Astrocyte (in vitro differentiated cells and primary cell): ENCODE results near the gene ZNF462. TPM values are rescaled to one million over a fixed set of nuclear protein-coding genes. Genes with fewer than 3 reads are reported as not detected.

Experiments used
- DNase-seq: peaks from one replicate; pipeline ENCODE4 v3.0.0-alpha.2; 2010; ENCODE audit warnings: low read depth
- FAIRE-seq: peaks from 2 replicates; lab custom pipeline; 2011; peaks lifted over from hg19 to GRCh38; lab: Jason Lieb, UNC
- H2AFZ ChIP-seq: 2 replicates; pipeline ENCODE4 v1.6.0; 2012; ENCODE audit warnings: low read depth, low read length, inconsistent platforms
- H3K27ac ChIP-seq: 2 replicates; pipeline ENCODE4 v1.5.1; 2011; ENCODE audit warnings: low read depth, low read length, inconsistent platforms
- H3K27me3 ChIP-seq: 2 replicates; pipeline ENCODE4 v1.6.0; 2011; ENCODE audit warnings: low read length, inconsistent platforms; ENCODE audit not compliant: insufficient read depth
- H3K36me3 ChIP-seq: 2 replicates; pipeline ENCODE4 v1.5.1; 2011; ENCODE audit warnings: low read length, inconsistent platforms; ENCODE audit not compliant: insufficient read depth
- H3K4me1 ChIP-seq: 2 replicates; pipeline ENCODE4 v1.5.1; 2011; ENCODE audit warnings: low read length, inconsistent platforms; ENCODE audit not compliant: insufficient read depth
- H3K4me2 ChIP-seq: 2 replicates; pipeline ENCODE4 v1.6.0; 2012; ENCODE audit warnings: low read length, inconsistent platforms
- H3K4me3 ChIP-seq: 2 replicates; pipeline ENCODE4 v1.5.1; 2011; ENCODE audit warnings: low read depth, mild to moderate bottlenecking, low read length, inconsistent platforms; ENCODE audit not compliant: insufficient read depth
- H3K79me2 ChIP-seq: 2 replicates; pipeline ENCODE4 v1.6.0; 2012; ENCODE audit warnings: mild to moderate bottlenecking, low read length, inconsistent platforms; ENCODE audit not compliant: insufficient read depth
- H3K9ac ChIP-seq: 2 replicates; pipeline ENCODE4 v1.6.0; 2012; ENCODE audit warnings: mild to moderate bottlenecking, low read length, inconsistent platforms
- H3K9me3 ChIP-seq: 2 replicates; pipeline ENCODE4 v1.5.1; 2012; ENCODE audit warnings: low read depth, mild to moderate bottlenecking, low read length, inconsistent platforms; ENCODE audit not compliant: insufficient read depth
- H4K20me1 ChIP-seq: 2 replicates; pipeline ENCODE4 v1.6.0; 2012; ENCODE audit warnings: low read length, inconsistent platforms; ENCODE audit not compliant: insufficient read depth
- H3K27ac Mint-ChIP-seq: one replicate; pipeline ENCODE4 v1.8.0; 2021; ENCODE audit warnings: mild to moderate bottlenecking, mixed read lengths; ENCODE audit not compliant: unreplicated experiment
- H3K27me3 Mint-ChIP-seq: one replicate; pipeline ENCODE4 v1.8.0; 2021; ENCODE audit warnings: low read depth, mixed read lengths; ENCODE audit not compliant: unreplicated experiment
- H3K36me3 Mint-ChIP-seq: one replicate; pipeline ENCODE4 v1.8.0; 2021; ENCODE audit warnings: low read depth, mixed read lengths; ENCODE audit not compliant: unreplicated experiment
- H3K4me1 Mint-ChIP-seq: one replicate; pipeline ENCODE4 v1.8.0; 2021; ENCODE audit warnings: low read depth, mixed read lengths; ENCODE audit not compliant: unreplicated experiment
- H3K4me3 Mint-ChIP-seq: one replicate; pipeline ENCODE4 v1.8.0; 2021; ENCODE audit warnings: mild to moderate bottlenecking, moderate library complexity, mixed read lengths; ENCODE audit not compliant: unreplicated experiment
- H3K9me3 Mint-ChIP-seq: one replicate; pipeline ENCODE4 v1.8.0; 2021; ENCODE audit warnings: mild to moderate bottlenecking, mixed read lengths; ENCODE audit not compliant: unreplicated experiment
- EZH2 ChIP-seq: IDR thresholded peaks from 2 replicates; pipeline ENCODE4 v1.6.1; 2012; ENCODE audit warnings: mild to moderate bottlenecking, low read length, inconsistent platforms; ENCODE audit not compliant: insufficient read depth
- total RNA-seq: library from RNA; stranded (reverse); gene quantifications from 2 replicates; pipeline ENCODE4 v1.2.1, GENCODE V29; 2021
- TF ChIP-seq, protein P1 (sequence below): IDR thresholded peaks from 2 replicates; pipeline ENCODE4 v1.5.1; 2011; ENCODE audit warnings: low read depth, mild to moderate bottlenecking, inconsistent platforms, low read length, moderate library complexity; ENCODE audit not compliant: insufficient read depth

ZNF462 gene
- total RNA-seq, 1 donor from 2014 or later: 126 TPM

DNA sequence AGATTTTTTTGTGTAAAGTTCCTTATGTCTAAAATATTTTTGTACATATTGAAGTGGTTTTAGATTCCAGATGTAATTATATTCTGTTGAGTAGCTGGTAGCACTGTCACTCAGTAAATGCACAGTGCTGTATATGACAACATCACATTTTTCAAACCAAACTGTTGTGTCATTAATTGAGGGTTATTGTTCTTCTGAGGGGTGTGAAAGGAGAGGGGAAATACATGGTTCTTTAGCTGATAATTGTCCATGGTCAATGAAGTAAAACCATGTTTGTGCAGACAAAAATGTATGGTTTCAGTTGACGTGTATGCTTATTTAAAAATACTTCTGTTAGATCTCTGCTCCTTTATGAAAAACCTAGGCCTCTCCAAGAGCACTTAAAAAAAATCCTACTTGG, 3.3 kb downstream of the ZNF462 start:
- Histone ChIP-seq H3K9ac (no peak overlapping the region), H3K27me3 (no peaks in the 10 kb centered on the region), H2AFZ (no peak overlapping the region), H3K4me1 (peaks cover 7% of the 10 kb centered on the region), H3K4me2 (no peak overlapping the region), H3K27ac (no peak overlapping the region), H3K79me2 (peaks cover 88% of the 10 kb centered on the region), H3K36me3 (no peaks in the 10 kb centered on the region), H3K9me3 (no peaks in the 10 kb centered on the region), H3K4me3 (no peak overlapping the region), H4K20me1 (peaks cover 21% of the 10 kb centered on the region)
- H3K9me3 Mint-ChIP-seq: no peaks in the 10 kb centered on the region
- H3K36me3 Mint-ChIP-seq: peaks cover 5% of the 10 kb centered on the region
- no peak overlapping the region for H3K27ac Mint-ChIP-seq
- DNase-seq (no peak), FAIRE-seq (no peak)
- H3K27me3 Mint-ChIP-seq: no peaks in the 10 kb centered on the region
- TF ChIP-seq, protein P1, sequence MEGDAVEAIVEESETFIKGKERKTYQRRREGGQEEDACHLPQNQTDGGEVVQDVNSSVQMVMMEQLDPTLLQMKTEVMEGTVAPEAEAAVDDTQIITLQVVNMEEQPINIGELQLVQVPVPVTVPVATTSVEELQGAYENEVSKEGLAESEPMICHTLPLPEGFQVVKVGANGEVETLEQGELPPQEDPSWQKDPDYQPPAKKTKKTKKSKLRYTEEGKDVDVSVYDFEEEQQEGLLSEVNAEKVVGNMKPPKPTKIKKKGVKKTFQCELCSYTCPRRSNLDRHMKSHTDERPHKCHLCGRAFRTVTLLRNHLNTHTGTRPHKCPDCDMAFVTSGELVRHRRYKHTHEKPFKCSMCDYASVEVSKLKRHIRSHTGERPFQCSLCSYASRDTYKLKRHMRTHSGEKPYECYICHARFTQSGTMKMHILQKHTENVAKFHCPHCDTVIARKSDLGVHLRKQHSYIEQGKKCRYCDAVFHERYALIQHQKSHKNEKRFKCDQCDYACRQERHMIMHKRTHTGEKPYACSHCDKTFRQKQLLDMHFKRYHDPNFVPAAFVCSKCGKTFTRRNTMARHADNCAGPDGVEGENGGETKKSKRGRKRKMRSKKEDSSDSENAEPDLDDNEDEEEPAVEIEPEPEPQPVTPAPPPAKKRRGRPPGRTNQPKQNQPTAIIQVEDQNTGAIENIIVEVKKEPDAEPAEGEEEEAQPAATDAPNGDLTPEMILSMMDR: no peak
- TF ChIP-seq EZH2: no peak
- H3K4me1 Mint-ChIP-seq: peaks cover 51% of the 10 kb centered on the region
- peak overlapping the region; percentile 100 for H3K4me3 Mint-ChIP-seq

DNA sequence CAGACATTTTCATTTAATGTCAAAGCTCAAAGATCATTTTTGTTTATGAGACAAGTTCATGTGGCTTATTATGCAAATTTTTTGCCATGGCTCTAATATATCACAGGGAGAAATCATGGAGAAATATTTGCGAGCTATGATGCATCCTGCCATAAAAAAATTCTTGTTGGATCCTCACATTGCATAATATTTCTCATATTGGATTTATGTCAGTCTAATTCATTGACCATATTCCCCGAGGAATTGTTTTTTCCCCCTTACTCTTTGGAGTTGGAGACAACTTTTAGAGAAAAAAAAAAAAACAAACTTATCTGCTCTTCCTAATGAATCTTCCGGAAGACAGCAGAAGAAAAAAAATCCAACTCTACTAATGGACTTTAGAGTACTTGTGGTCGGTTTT, 4.3 kb downstream of the ZNF462 start:
- H3K4me3 ChIP-seq: no peak overlapping the region
- peaks cover 5% of the 10 kb centered on the region for H3K4me1 ChIP-seq
- DNase-seq (no peak), FAIRE-seq (no peak)
- peaks cover 97% of the 10 kb centered on the region for H3K79me2 ChIP-seq
- H2AFZ ChIP-seq: no peak overlapping the region
- H4K20me1 ChIP-seq: peaks cover 29% of the 10 kb centered on the region
- H3K4me1 Mint-ChIP-seq: peaks cover 59% of the 10 kb centered on the region
- peak overlapping the region; percentile 100 for H3K4me3 Mint-ChIP-seq
- no peaks in the 10 kb centered on the region for H3K9me3 ChIP-seq
- no peak overlapping the region for H3K9ac ChIP-seq
- H3K36me3 Mint-ChIP-seq: peaks cover 5% of the 10 kb centered on the region
- no peaks in the 10 kb centered on the region for H3K27me3 Mint-ChIP-seq
- H3K36me3 ChIP-seq: no peaks in the 10 kb centered on the region
- no peaks in the 10 kb centered on the region for H3K27me3 ChIP-seq
- no peak overlapping the region for H3K4me2 ChIP-seq
- TF ChIP-seq, protein P1: no peak
- no peak for TF ChIP-seq EZH2
- H3K27ac ChIP-seq: no peak overlapping the region
- H3K27ac Mint-ChIP-seq: no peak overlapping the region
- H3K9me3 Mint-ChIP-seq: no peaks in the 10 kb centered on the region

DNA sequence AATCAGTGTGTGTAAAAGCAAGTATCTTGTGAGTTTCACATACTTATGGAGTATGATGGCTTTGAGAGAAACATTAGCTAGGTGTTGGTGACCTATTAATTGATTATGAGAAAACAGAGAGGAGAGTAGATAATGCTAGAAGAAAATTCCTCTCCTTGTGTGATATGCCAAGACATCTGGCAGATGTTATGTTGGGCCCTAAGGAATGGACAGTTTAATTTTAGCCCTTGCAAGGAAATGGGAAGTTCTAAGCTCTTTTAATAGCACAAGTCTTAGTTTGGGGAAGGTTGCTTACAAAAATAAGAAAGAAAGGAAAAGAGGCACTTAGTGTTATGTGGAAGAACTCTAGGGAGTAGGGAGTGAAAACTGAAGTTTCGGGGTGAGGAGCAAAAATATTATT, 5.1 kb downstream of the ZNF462 start:
- FAIRE-seq: no peak
- Mint-ChIP-seq H3K4me3 (peak overlapping the region; percentile 23), H3K9me3 (no peaks in the 10 kb centered on the region), H3K4me1 (peaks cover 63% of the 10 kb centered on the region), H3K27ac (peak overlapping the region; percentile 29), H3K36me3 (peaks cover 8% of the 10 kb centered on the region), H3K27me3 (no peaks in the 10 kb centered on the region)
- Histone ChIP-seq H4K20me1 (peaks cover 29% of the 10 kb centered on the region), H3K9me3 (no peaks in the 10 kb centered on the region), H3K27me3 (no peaks in the 10 kb centered on the region), H3K79me2 (peaks cover 96% of the 10 kb centered on the region), H3K4me2 (no peak overlapping the region), H3K27ac (no peak overlapping the region), H3K4me3 (no peak overlapping the region), H3K9ac (no peak overlapping the region), H3K4me1 (peaks cover 5% of the 10 kb centered on the region), H3K36me3 (no peaks in the 10 kb centered on the region), H2AFZ (no peak overlapping the region)
- DNase-seq: no peak
- TF ChIP-seq, protein P1: no peak
- no peak for TF ChIP-seq EZH2
